HG03060 (cell line): ENCODE results near the gene RASSF3.
A peak's percentile ranks its signal among the peaks of the same experiment; 100 is the strongest.
"Not testable (repeated sequence)": the region's sequence is repeated elsewhere in the genome, so short reads cannot be mapped to it uniquely, and the experiment has no call there.

Source experiments
- ATAC-seq: cut with Tn5 transposase; IDR thresholded peaks from one replicate; pipeline ENCODE4 v1.9.1; 2021; ENCODE audit warnings: low read depth, moderate number of reproducible peaks; ENCODE audit not compliant: unreplicated experiment

Gene RASSF3

DNA sequence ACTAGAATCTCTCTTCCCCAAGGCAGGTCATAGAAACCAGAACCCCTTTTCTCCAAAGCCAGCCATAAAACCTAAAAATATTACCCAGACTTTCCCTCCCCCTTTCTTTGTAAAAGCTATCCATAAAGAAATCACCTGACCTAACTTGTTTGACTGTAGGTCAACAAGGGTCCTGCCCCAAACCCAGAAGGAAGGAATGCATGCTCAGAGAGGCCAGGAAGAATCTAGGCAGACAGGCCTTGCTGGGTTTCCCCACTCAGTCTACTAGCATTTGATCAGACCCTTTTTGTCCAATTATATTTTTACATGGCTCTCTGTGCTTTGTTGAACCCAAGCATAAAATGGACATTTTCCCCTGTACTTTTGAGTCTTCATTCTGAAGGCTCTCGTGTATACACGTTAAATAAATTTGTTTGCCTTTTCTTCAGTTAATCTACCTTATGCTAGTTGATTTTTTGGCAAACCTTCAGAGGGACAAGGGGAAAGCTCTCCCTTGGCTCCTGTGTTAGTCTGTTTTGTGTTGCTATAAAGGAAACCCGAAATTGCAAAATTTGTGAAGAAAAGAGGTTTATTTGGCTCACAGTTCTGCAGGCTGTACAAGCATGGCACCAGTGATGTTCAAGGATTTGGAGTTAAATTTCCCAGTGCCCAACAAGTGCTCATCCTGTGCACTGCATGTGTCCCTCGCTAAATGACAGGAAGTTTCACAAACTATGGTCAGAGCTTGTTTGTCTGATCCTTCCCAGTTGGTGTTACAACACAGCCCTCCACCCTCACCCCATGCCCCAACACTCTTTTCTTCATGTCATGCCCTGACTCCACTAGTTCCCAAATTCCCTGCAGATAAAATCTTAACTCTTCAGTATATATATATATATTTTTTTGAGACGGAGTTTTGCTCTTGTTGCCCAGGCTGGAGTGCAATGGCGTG is 14.2 kb upstream of the RASSF3 start:
- ATAC-seq: no peak

DNA sequence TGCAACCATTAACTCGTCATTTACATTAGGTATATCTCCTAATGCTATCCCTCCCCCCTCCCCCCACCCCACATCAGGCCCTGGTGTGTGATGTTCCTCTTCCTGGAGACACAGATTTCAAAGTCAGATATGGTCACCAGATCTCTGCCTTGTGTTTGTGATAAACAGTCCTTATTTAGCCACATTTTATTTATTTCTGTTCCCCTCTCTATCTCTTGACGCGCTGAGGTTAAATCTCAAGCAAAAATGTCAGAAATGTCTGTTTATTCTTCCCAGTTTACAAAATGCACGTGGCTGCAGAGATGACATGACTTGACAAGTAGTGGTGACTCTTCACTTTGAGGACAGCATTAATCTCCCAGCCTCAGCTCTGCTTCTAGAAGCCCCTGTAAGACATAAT is 11.5 kb upstream of the RASSF3 start:
- no peak for ATAC-seq

DNA sequence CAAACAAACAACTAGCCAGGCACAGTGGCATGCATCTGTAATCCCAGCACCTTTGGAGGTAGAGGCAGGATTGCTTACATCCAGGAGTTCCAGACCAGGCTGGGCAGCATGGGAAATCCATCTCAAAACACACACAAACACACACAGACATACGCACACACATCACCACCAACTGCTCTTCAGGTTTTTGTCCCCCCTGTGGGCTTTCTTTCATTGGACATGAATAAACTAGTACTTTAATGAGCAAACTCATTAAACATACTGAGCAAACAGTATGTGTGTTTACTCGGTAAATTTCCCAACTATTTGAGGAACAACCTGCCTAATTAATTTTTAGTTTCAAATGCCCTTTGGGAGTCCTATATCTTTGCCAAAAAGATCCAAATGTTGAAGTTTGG is 10.1 kb upstream of the RASSF3 start:
- ATAC-seq: no peak

DNA sequence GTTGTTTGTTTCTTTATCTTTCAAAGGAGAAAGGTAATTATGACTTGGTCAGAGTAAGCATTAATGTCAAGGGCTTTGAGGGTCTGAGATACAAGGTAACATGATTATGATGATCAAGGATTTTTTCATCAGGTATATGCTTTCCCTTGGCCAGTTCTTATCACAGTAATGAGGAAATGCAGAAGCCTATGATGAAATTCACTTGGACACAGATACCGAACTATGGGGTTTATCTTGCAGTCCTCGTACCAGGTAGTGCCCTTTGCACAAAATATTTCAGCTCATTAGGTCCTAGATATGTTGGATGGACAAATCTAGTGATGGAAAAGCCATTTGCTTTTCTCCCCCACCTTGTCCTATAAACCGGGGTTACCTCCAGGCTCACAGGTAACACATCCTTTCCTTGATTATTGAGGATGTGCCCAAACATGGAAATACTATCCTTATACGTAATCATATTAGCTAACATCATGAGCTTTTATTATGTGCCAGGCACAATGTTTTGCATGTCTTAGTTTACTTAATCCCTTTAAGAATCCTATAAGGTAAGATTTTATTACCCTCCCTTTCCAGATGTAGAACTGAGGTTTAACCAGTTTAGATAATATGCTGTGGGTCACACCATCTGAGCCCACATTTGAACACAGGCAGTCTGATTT is 7.0 kb upstream of the RASSF3 start:
- no peak for ATAC-seq

DNA sequence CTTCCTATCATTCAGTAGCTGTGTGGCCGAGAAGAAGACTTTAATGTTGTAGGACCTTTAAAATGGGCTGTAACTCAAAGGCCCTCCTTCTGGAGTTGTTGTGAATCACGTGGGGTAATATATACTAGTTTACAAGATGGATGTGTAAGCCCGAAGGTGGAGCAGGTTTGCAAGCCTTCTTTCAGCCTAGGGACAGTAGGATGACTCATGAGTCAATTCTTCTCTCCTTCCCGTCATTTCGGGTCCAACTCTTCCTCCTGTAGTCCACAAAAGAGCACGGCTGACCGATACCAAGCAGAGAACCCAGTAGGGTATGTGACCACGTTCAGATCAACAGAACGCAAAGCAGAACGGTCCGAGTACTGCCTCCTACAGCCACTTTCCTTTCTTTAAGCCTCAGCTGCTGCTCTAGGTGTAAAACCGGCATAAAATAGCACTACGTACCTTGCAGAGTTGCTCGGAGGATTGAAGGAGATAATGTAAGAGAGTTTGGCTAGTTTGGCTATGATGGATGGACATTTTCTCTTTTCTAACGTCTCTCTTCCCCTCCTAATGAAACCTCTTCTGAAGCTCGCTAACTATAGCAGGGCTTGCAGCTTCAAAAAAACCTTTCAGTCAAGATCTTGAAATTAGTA is 1.3 kb upstream of the RASSF3 start:
- ATAC-seq: peak; percentile 28

GRCh38 chr12:64609536-64610078 is 688 bp upstream of the RASSF3 start:
- no peak for ATAC-seq

DNA sequence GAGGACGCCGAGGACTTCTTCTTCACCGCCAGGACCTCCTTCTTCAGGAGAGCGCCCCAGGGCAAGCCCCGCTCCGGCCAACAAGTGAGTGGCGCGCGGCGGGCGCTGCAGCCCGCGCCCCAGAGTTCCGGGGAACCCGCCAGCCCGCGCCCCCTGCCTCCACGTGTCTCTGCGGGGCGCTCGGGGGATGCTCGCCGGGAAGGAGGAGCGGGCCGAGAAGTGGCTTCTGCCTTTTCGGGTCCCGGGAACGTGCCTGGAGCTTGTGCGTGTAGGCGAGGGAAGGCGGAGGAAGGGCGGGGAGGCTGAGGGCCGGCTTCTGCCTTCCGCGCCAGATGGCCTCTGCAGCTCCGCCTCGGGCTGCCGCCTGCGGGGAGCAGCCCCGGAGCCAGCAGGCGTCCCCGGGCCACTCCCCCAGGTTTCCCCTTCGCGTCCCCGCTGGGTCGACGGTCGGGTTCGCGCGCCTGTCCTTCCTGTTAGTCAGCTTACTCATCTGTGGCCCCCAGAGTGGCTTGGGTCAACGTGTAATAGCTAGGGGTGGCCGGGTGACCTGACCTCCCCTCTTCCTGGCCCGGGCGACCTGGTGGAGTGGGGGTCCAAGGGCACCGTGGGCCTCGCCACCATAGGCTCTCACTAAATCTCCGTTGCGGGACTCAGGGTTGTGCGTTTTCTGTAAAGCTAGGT is 505 bp downstream of the RASSF3 start:
- no peak for ATAC-seq

GRCh38 chr12:64611341-64612284 is 1.3 kb downstream of the RASSF3 start:
- no peak for ATAC-seq

- ATAC-seq: no peak
These were observed 2.5 kb downstream of the RASSF3 start for GRCh38 chr12:64612843-64613242.

- ATAC-seq: not testable (repeated sequence)
These were observed 3.6 kb downstream of the RASSF3 start for GRCh38 chr12:64613775-64614398.

DNA sequence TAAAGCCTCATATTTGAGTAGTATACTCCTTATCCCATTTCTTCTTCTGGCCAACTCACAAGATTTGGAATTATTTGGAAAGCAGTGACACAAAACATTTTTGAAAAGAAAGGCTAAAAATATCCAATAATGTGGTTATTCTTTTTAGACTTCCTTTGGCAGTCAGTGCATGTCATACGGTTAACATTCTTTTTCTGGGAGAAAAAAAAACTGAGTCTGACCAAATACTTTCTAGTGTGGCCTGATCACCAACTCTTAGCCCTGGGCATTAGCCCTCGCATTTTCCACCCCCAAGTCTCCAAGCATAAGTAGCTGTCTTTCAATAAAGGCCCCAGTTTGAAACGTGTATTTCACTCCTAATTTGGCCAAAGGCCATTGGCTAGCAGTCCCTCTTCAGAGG is 5.9 kb downstream of the RASSF3 start:
- no peak for ATAC-seq

GRCh38 chr12:64618953-64619590 is 8.8 kb downstream of the RASSF3 start:
- ATAC-seq: peak; percentile 41

DNA sequence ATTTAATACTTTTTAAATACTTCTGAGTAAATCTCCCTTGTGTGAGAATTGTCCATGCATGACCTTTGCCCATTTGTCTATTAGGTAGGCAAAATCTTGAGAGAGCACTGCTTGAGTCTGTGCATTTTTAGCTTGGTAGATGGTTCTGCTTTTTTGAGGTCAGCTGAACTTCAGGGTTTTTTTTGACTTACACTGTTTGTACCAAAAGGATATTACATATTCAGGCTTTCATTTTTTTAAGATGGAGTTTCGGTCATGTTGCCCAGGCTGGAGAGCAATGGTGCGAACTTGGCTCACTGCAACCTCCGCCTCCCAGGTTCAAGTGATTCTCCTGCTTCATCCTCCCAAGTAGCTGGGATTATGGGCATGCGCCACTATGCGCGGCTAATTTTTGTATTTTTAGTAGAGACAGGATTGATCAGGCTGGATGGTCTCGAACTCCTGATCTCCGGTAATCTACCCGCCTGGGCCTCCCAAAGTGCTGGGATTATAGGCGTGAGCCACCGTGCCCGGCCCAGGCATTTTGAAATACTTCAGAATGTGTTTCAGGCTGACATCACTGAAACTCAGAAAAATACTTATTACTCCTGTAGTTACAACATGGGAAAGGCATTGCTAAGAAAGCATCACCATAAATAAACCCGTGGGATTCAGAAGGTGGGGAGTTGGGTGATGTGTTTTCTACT is 11.1 kb downstream of the RASSF3 start:
- peak; percentile 80 for ATAC-seq

DNA sequence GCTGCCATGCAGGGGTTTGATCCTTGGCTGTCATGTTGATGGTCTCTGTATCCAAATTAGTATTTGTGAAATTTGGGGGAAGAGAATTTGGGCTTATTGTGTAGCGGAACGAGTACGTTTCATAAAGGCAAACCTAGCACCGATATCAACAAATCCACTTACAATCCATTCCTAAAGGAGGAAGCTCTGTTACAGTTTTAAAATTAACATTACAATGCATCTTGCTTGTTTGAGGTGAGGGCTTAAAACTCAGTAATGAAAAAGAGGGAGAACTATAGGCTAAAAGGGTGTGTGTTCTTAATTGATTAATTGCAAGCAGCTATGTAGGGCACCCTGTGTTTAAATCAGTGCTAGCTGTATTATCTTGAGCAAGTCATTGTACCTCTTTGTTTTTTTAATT is 13.7 kb downstream of the RASSF3 start:
- no peak for ATAC-seq

GRCh38 chr12:64625243-64626077 is 15.2 kb downstream of the RASSF3 start:
- ATAC-seq: no peak

DNA sequence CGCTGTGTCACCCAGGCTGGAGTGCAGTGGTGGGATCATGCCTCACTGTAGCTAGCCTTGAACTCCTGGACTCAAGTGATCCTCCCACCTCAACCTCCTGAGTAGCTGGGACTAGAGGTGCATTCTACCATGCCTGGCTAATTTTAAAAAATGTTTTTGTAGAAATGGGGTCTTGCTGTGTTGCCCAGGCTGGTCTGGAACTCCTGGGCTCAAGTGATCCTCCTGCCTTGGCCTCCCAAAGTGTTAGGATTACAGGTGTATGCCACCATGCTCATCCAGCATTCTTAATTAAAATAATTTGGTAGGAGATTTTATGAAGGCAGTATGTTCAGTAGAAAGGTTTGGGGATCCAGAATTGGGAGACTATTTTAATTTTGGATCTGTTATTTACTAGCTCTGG is 16.3 kb downstream of the RASSF3 start:
- ATAC-seq: not testable (repeated sequence)

DNA sequence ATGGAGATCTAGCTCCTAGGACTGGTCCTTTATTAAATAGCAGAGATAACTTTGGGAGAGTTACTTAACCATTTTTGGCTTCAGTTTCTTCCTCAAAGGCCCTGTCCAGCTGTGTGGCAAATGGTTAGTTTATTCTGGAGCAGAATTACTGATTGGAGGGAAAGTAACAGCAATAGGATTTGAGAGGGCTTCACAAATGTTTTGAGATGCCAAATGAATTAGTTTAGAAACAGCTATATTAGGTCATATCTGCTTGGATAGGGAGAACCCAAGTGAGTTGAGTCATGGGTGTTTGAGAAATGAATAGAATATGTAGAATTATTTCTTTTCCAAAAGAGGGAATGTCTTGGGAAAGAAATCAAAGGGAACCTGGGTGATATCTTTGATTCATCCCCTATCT is 17.5 kb downstream of the RASSF3 start:
- ATAC-seq: no peak
